Lower leg skin (tissue), 4 donors: ENCODE results near the gene KCNK4. TPM values are rescaled to one million over a fixed set of nuclear protein-coding genes. Genes with fewer than 3 reads are reported as not detected.

Experiments
- DNase-seq, 2 donors: peaks; one replicate each; pipeline ENCODE4 v3.0.0-alpha.2; 2019; ENCODE audit warnings: low spot score in 2 of 2
- H3K4me3 ChIP-seq: fragments of 200-600 bp; sonication (generic); 2 replicates; pipeline ENCODE4 v1.5.1; 2017; ENCODE audit warnings: mild to moderate bottlenecking, low read depth; ENCODE audit not compliant: poor library complexity, severe bottlenecking
- POLR2A ChIP-seq, 2 donors: fragments of 450-650 bp; IDR thresholded peaks; one replicate each; pipeline ENCODE4 v1.6.1; 2016 to 2017; ENCODE audit warnings: antibody characterized with exemption in 2 of 2, mild to moderate bottlenecking in 1 of 2, moderate library complexity in 1 of 2
- WGBS, 2 donors: methylation state at CpG; one replicate each; pipeline ENCODE4 v1.1.5; 2018; 5-methylcytosine and 5-hydroxymethylcytosine counted together
- intact Hi-C: fragments of 100-400 bp; cut with DNase I; formaldehyde crosslinking; loops from one replicate; pipeline ENCODE4 v1.15.0; 2023; ENCODE audit warnings: low total_unique reads
- total RNA-seq, 4 donors: library from RNA; depleted of rRNA; stranded (reverse); fragments of >200 nt; gene quantifications; one replicate each; pipeline ENCODE4 v1.1.0, GENCODE V29; 2016
- TF ChIP-seq, protein P1 (sequence below), 3 donors: fragments of 450-650 bp; IDR thresholded peaks; one replicate each; pipeline ENCODE4 v1.5.1; 2016; ENCODE audit warnings: antibody characterized with exemption in 3 of 3, mild to moderate bottlenecking in 3 of 3, moderate library complexity in 2 of 3

The KCNK4 gene
- total RNA-seq, 4 donors from 2014 or later = not detected

DNA sequence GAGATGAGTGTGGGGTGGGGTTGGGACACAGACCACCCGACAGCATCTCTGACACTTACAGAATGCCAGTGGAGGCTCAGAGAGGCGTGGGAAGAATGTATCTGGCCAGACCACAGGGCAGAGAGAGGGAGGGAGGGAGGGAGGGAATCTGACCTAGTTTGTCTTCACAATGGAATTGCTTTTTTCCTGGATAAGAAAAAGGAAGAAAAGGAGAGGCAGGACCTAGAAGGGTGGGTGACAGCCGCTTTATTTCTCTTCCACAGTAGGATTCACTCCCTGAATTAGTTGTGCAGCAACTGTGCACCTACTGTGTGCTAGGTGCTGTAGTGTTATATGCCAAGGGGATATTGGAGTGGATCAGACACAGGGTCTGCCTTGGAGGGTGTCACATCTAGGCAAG lies 3.7 kb downstream of the KCNK4 start:
- H3K4me3 ChIP-seq = no peak overlapping the region
- 40 to 58% methylated on average over 3 of the region's 3 CpGs for WGBS, 2 donors
- intact Hi-C loops = no loop called here
- TF ChIP-seq, protein P1, sequence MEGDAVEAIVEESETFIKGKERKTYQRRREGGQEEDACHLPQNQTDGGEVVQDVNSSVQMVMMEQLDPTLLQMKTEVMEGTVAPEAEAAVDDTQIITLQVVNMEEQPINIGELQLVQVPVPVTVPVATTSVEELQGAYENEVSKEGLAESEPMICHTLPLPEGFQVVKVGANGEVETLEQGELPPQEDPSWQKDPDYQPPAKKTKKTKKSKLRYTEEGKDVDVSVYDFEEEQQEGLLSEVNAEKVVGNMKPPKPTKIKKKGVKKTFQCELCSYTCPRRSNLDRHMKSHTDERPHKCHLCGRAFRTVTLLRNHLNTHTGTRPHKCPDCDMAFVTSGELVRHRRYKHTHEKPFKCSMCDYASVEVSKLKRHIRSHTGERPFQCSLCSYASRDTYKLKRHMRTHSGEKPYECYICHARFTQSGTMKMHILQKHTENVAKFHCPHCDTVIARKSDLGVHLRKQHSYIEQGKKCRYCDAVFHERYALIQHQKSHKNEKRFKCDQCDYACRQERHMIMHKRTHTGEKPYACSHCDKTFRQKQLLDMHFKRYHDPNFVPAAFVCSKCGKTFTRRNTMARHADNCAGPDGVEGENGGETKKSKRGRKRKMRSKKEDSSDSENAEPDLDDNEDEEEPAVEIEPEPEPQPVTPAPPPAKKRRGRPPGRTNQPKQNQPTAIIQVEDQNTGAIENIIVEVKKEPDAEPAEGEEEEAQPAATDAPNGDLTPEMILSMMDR (IDR thresholded peaks at IDR 0.05) = no peak
- TF ChIP-seq POLR2A (IDR thresholded peaks at IDR 0.05) = no peak
- DNase-seq = no peak

DNA sequence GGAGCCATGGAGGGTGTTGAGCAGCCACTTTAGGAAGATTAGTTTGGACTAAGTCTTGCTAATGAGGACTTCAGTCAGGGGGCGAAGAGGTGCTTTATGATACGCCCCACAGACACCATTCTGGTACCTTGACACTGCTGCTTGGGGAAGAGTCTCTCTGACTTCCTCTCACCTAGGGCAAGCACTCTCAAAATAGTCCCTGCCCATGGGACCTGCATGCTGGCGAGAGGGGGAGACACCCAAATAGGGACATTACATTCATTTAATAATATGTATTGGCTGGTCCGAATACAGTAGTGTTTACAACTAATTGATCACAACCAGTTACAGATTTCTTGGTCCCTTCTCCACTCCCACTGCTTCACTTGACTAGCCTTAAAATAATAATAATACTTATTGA lies 4.7 kb downstream of the KCNK4 start:
- no peak overlapping the region for H3K4me3 ChIP-seq
- intact Hi-C loops = no loop called here
- WGBS, 2 donors = 88 to 94% methylated on average over 4 of the region's 4 CpGs

DNA sequence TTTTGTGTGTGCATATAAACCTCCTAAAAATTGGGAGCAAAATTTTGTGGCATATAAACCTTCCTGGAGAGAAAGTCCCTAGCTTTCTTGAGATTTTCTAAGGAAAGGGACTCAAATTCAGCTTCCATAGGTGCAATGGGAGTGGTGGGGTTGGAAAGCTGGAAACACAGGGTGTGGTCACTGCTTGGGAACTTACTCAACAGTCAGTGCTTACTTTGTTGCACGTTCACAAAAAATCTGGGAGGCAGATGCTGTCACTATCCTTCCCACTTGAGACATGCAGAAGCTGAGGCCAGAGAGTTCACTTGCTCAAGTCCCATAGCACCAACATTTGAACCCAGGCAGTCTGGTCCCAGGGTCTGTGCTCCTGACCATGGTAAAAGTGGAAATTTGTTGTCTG lies 5.1 kb downstream of the KCNK4 start:
- DNase-seq = no peak

More for the DNA sequence above, 4.7 kb downstream of the KCNK4 start:
- TF ChIP-seq, protein P1 (IDR thresholded peaks at IDR 0.05) = no peak
- no peak for TF ChIP-seq POLR2A (IDR thresholded peaks at IDR 0.05)
- DNase-seq = no peak

DNA sequence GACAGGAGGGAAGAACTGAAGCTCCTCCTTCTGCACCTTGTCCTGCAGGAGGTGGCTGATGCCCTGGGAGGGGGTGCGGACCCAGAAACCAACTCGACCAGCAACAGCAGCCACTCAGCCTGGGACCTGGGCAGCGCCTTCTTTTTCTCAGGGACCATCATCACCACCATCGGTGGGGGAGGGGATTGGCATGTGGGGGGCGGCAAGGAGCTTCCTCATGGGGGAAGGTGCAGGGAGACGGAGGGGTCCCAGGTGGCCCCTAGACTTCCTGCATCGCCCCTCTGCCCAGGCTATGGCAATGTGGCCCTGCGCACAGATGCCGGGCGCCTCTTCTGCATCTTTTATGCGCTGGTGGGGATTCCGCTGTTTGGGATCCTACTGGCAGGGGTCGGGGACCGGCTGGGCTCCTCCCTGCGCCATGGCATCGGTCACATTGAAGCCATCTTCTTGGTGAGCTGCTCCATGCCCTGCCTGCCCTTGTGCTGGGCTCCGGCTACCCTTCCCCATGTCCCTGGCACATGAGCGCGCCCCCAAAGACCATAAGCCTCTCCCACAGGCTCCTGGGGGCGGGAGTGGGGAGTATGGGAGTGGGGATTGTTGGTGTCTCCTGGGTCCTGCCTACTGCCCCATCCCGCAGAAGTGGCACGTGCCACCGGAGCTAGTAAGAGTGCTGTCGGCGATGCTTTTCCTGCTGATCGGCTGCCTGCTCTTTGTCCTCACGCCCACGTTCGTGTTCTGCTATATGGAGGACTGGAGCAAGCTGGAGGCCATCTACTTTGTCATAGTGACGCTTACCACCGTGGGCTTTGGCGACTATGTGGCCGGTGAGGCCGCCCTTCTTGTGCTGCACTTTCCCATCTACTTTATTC lies 6.0 kb downstream of the KCNK4 start:
- H3K4me3 ChIP-seq = no peak overlapping the region
- TF ChIP-seq, protein P1 (IDR thresholded peaks at IDR 0.05) = no peak
- no peak for TF ChIP-seq POLR2A (IDR thresholded peaks at IDR 0.05)
- 44% methylated on average over 27 to 31 of the region's 34 CpGs for WGBS, 2 donors
- DNase-seq = no peak
- intact Hi-C loops = no loop called here

More for the DNA sequence above, 5.1 kb downstream of the KCNK4 start:
- TF ChIP-seq, protein P1 (IDR thresholded peaks at IDR 0.05) = no peak
- TF ChIP-seq POLR2A (IDR thresholded peaks at IDR 0.05) = no peak
- 20 to 21% methylated on average over 1 of the region's 1 CpG for WGBS, 2 donors
- H3K4me3 ChIP-seq = no peak overlapping the region
- intact Hi-C loops = no loop called here

DNA sequence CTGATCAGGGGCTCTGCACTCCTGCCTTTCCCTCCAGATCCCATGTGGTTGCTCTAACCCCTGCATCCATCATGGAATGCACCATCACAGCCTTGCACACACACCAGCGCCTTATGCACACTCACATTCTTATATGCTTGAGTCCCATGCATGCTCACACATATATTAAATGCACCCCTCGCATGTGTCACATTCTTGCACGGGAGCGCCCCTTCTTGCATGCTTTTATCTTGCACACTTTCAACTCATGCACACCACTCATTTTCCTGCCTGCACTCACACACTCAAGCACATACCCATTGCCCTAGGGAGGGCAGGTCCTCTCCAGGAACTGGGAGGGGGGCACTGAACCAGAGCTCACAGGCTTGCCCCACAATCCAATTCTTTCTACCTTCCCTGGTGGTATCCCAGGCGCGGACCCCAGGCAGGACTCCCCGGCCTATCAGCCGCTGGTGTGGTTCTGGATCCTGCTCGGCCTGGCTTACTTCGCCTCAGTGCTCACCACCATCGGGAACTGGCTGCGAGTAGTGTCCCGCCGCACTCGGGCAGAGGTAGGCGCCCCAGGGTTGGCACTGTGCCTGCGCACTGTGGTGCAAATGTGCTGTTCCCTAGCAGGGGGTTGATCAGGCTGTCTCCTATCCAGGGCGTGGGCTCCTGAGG lies 6.7 kb downstream of the KCNK4 start:
- WGBS, 2 donors = 64 to 68% methylated on average over 18 of the region's 18 CpGs
- intact Hi-C loops = no loop called here
- TF ChIP-seq POLR2A (IDR thresholded peaks at IDR 0.05) = no peak
- DNase-seq = no peak
- H3K4me3 ChIP-seq = no peak overlapping the region
